IPS-18a (cell line): Measurements from ENCODE around the gene FRS2.

Experiments
- H3K27ac ChIP-seq: one replicate; pipeline ENCODE4 v1.5.1; 2013; ENCODE audit warnings: low read length
- H3K27me3 ChIP-seq: one replicate; pipeline ENCODE4 v1.6.1; 2013; ENCODE audit warnings: mild to moderate bottlenecking, low read length; ENCODE audit not compliant: control insufficient read depth, insufficient read depth
- H3K36me3 ChIP-seq: one replicate; pipeline ENCODE4 v1.6.1; 2013; ENCODE audit warnings: low read depth, low read length; ENCODE audit not compliant: control insufficient read depth
- H3K4me1 ChIP-seq: one replicate; pipeline ENCODE4 v1.6.1; 2013; ENCODE audit warnings: low read depth, low read length; ENCODE audit not compliant: control insufficient read depth
- H3K4me3 ChIP-seq: one replicate; pipeline ENCODE4 v1.5.1; 2013; ENCODE audit warnings: low read length
- H3K9ac ChIP-seq: one replicate; pipeline ENCODE4 v1.6.1; 2013; ENCODE audit warnings: mild to moderate bottlenecking, low read length, moderate library complexity
- H3K9me3 ChIP-seq: one replicate; pipeline ENCODE4 v1.6.1; 2013; ENCODE audit warnings: low read depth, low read length; ENCODE audit not compliant: control insufficient read depth

Gene FRS2

GRCh38 chr12:69570545-69571399 lies 100.6 kb downstream of the FRS2 start:
- no peak overlapping the region for H3K9ac ChIP-seq
- H3K4me1 ChIP-seq = no peaks in the 10 kb centered on the region
- H3K4me3 ChIP-seq = no peak overlapping the region
- peaks cover 41% of the 10 kb centered on the region for H3K36me3 ChIP-seq
- H3K27ac ChIP-seq = no peak overlapping the region
- no peaks in the 10 kb centered on the region for H3K27me3 ChIP-seq
- no peaks in the 10 kb centered on the region for H3K9me3 ChIP-seq

DNA sequence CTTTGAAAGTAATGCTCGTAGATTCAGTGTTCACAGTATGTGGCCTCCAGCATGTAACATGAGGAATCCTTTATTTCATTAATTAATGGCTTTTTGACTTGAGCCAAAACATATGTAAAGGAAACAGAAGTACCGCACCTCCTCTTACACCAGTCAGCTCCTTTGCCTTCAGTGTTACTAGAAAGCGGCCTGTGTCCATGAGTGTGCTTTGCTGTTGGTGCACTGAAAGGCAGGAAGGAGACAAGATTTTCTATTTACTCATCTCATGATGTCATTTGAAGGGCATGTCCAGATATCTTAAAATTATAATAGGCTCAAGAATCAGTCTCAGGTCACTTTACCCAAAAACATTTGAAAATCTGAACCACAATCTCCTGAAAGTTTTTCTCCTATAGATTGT lies 105.2 kb downstream of the FRS2 start:
- no peaks in the 10 kb centered on the region for H3K27me3 ChIP-seq
- H3K36me3 ChIP-seq = peaks cover 38% of the 10 kb centered on the region
- H3K4me1 ChIP-seq = no peaks in the 10 kb centered on the region
- H3K27ac ChIP-seq = no peak overlapping the region
- H3K9ac ChIP-seq = no peak overlapping the region
- H3K9me3 ChIP-seq = no peaks in the 10 kb centered on the region
- H3K4me3 ChIP-seq = no peak overlapping the region

GRCh38 chr12:69578283-69578682 lies 108.1 kb downstream of the FRS2 start:
- no peaks in the 10 kb centered on the region for H3K4me1 ChIP-seq

DNA sequence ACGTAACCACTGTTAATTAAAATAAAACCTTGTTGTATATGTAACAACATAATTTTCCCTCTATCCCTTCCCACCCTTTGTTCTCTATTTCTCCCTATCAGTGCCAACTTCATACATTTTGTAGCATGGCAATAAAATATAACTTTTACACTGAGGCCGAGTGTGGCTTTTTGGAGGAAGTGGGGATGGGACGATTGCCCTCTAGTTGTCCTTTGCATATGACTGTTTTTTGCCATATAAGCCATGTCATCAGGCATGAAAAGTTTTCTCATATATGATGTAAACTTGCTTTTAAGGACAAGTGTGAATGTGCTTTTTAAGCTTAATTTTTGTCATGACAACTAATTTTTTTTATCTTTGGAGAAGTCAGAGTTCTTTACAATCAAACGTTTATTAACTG lies 108.8 kb downstream of the FRS2 start:
- no peaks in the 10 kb centered on the region for H3K9me3 ChIP-seq
- H3K27ac ChIP-seq = no peak overlapping the region
- H3K4me1 ChIP-seq = no peaks in the 10 kb centered on the region
- peaks cover 19% of the 10 kb centered on the region for H3K36me3 ChIP-seq
- H3K4me3 ChIP-seq = no peak overlapping the region
- no peaks in the 10 kb centered on the region for H3K27me3 ChIP-seq
- no peak overlapping the region for H3K9ac ChIP-seq

More at GRCh38 chr12:69578283-69578682, 108.1 kb downstream of the FRS2 start:
- H3K36me3 ChIP-seq = peaks cover 23% of the 10 kb centered on the region
- no peak overlapping the region for H3K27ac ChIP-seq
- H3K4me3 ChIP-seq = no peak overlapping the region
- H3K9ac ChIP-seq = no peak overlapping the region
- no peaks in the 10 kb centered on the region for H3K27me3 ChIP-seq
- no peaks in the 10 kb centered on the region for H3K9me3 ChIP-seq

GRCh38 chr12:69580074-69580473 lies 109.9 kb downstream of the FRS2 start:
- Histone ChIP-seq H3K27ac (no peak overlapping the region), H3K9me3 (no peaks in the 10 kb centered on the region), H3K36me3 (peaks cover 9% of the 10 kb centered on the region), H3K4me1 (no peaks in the 10 kb centered on the region), H3K9ac (no peak overlapping the region), H3K4me3 (no peak overlapping the region), H3K27me3 (no peaks in the 10 kb centered on the region)

- Histone ChIP-seq H3K4me1 (no peaks in the 10 kb centered on the region), H3K27ac (no peak overlapping the region), H3K9me3 (no peaks in the 10 kb centered on the region), H3K4me3 (no peak overlapping the region), H3K9ac (no peak overlapping the region), H3K36me3 (peaks cover 19% of the 10 kb centered on the region), H3K27me3 (no peaks in the 10 kb centered on the region)
Measured at GRCh38 chr12:69583203-69583602, 113.0 kb downstream of the FRS2 start.

DNA sequence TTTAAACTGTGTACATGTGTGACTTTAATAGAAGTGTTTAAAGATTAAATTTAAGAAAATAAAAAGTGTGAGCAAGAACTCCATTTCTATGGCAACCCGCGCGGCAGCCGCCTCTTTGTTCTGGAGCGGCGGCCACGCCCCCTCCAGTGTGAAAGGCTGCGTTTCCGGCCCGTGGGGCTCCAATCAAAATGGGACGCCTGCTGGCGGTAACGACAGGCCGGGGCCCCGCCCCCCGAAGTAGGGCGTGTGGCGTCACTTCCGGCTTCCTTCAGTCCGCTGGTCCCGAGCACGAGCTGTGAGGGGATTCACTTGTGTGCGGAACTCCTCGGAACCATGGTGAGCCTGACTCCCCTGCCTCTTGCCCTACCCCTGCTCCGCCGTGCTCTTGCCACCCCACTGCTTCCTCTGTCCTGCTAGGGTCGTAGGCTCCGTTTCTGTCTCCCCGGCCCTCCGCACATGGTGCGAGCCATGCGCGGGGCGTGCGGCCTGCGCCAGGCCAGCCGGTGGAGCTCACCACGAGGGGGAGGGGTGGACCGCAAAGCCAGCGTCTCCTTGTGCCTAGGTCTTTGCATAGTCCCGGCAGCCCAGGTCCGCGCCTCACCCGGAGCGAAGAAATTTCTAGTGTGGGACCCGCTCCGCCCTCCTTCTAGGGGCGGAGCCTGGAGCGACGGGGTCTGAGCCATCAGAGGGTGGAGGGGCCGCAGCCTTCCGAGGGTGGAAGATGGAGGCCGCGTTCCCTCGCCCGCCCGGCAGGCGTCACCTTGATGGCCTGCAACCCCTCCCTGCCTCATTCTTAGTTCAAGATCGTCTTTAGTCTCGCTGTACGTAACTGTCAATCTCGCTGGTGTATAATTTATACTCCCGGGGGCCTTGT lies 115.2 kb downstream of the FRS2 start, which contains the start of gene CCT2:
Gene CCT2, plus strand, starts transcription at position 271 of the 874 bp plus-strand sequence. Its CDS starts 63 bp downstream, at position 334.
- Histone ChIP-seq H3K36me3 (peaks cover 41% of the 10 kb centered on the region), H3K4me3 (peak within 1 kb of the TSS; percentile 99), H3K9me3 (no peaks in the 10 kb centered on the region), H3K9ac (peak within 1 kb of the TSS; percentile 99), H3K27ac (peak within 1 kb of the TSS; percentile 98), H3K4me1 (no peaks in the 10 kb centered on the region), H3K27me3 (no peaks in the 10 kb centered on the region)

GRCh38 chr12:69588527-69588926 lies 118.3 kb downstream of the FRS2 start:
- Histone ChIP-seq H3K9ac (no peak overlapping the region), H3K4me1 (no peaks in the 10 kb centered on the region), H3K27me3 (no peaks in the 10 kb centered on the region), H3K27ac (no peak overlapping the region), H3K9me3 (no peaks in the 10 kb centered on the region), H3K36me3 (peaks cover 72% of the 10 kb centered on the region), H3K4me3 (no peak overlapping the region)

DNA sequence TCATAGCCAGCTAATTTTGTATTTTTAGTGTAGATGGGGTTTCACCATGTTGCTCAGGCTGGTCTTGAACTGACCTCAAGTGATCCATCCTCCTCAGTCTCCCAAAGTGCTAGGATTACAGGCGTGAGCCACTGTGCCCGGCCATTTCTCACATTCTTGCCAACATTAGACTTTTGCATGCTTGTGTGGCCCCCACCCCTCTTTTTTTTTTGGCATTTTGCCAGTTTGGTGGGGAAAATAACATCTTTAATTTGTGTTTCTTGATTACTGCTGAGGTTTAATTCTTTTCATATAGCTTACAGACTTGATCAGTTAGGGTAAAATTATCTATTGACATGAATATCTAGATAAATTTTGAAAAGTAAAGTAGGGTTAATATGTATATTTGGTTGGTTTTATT lies 118.9 kb downstream of the FRS2 start:
- no peak overlapping the region for H3K4me3 ChIP-seq

GRCh38 chr12:69595689-69596088 lies 125.5 kb downstream of the FRS2 start:
- no peaks in the 10 kb centered on the region for H3K4me1 ChIP-seq
- H3K36me3 ChIP-seq = peaks cover 99% of the 10 kb centered on the region
- H3K9me3 ChIP-seq = no peaks in the 10 kb centered on the region
- H3K4me3 ChIP-seq = no peak overlapping the region
- H3K9ac ChIP-seq = no peak overlapping the region
- no peak overlapping the region for H3K27ac ChIP-seq
- H3K27me3 ChIP-seq = no peaks in the 10 kb centered on the region

More for the DNA sequence above, 118.9 kb downstream of the FRS2 start:
- no peaks in the 10 kb centered on the region for H3K4me1 ChIP-seq
- no peaks in the 10 kb centered on the region for H3K9me3 ChIP-seq
- no peaks in the 10 kb centered on the region for H3K27me3 ChIP-seq
- H3K27ac ChIP-seq = no peak overlapping the region
- no peak overlapping the region for H3K9ac ChIP-seq
- peaks cover 78% of the 10 kb centered on the region for H3K36me3 ChIP-seq

- Histone ChIP-seq H3K27ac (no peak overlapping the region), H3K9ac (no peak overlapping the region), H3K4me3 (no peak overlapping the region), H3K27me3 (no peaks in the 10 kb centered on the region), H3K4me1 (no peaks in the 10 kb centered on the region), H3K36me3 (peaks cover 87% of the 10 kb centered on the region), H3K9me3 (no peaks in the 10 kb centered on the region)
Measured at GRCh38 chr12:69598174-69598753, 128.1 kb downstream of the FRS2 start.
